Naive thymus-derived CD4-positive, alpha-beta T cell (primary cell): ENCODE results near the gene SERPINA3. TPM values are rescaled to one million over a fixed set of nuclear protein-coding genes. Genes with fewer than 3 reads are reported as not detected.

Experiments used
- ATAC-seq: fragments of 150-1000 bp; cut with Tn5 transposase; 2 replicates; pipeline ENCODE4 v1.10.0; 2021; ENCODE audit warnings: mild to moderate bottlenecking, moderate library complexity
- CTCF ChIA-PET: fragments of 350-600 bp; sonication (Branson Sonifier 250); formaldehyde crosslinking; loops from one replicate; lab custom pipeline; 2021; ENCODE audit warnings: antibody characterized with exemption; lab: Charles Lee
- POLR2A ChIA-PET: fragments of 350-600 bp; sonication (Branson Sonifier 250); formaldehyde crosslinking; loops from one replicate; lab custom pipeline; 2021; ENCODE audit warnings: antibody characterized with exemption, inconsistent platforms; lab: Charles Lee
- DNase-seq, 9 donors: peaks; one replicate each; pipeline versions ENCODE4 v3.0.0 to v3.0.0-alpha.2; 2020 to 2022; ENCODE audit warnings: mixed read lengths in 1 of 9
- H3K27ac ChIP-seq: one replicate; pipeline ENCODE4 v1.7.0; 2013; ENCODE audit warnings: mild to moderate bottlenecking, low read depth, low read length, moderate library complexity
- H3K27me3 ChIP-seq, 2 donors: one replicate each; pipeline ENCODE4 v1.7.0; 2013; ENCODE audit warnings: low read length in 2 of 2, mild to moderate bottlenecking in 2 of 2, moderate library complexity in 2 of 2; ENCODE audit not compliant: control insufficient read depth in 2 of 2, insufficient read depth in 2 of 2
- H3K36me3 ChIP-seq, 3 experiments: 1 replicate in 2 of 3; 2 replicates in 1 of 3; pipeline ENCODE4 v1.7.0; 2013; ENCODE audit warnings: low read length in 3 of 3, mild to moderate bottlenecking in 3 of 3, moderate library complexity in 1 of 3; ENCODE audit not compliant: insufficient read depth in 3 of 3, control insufficient read depth in 2 of 3
- H3K4me1 ChIP-seq, 2 donors: one replicate each; pipeline ENCODE4 v1.7.0; 2013; ENCODE audit warnings: low read length in 2 of 2, mild to moderate bottlenecking in 2 of 2, moderate library complexity in 1 of 2; ENCODE audit not compliant: control insufficient read depth in 2 of 2, insufficient read depth in 2 of 2
- H3K4me3 ChIP-seq: 2 replicates; pipeline ENCODE4 v1.7.0; 2013; ENCODE audit warnings: mild to moderate bottlenecking, low read length
- H3K9me3 ChIP-seq, 3 experiments: 1 replicate in 2 of 3; 2 replicates in 1 of 3; pipeline ENCODE4 v1.7.0; 2013; ENCODE audit warnings: low read length in 3 of 3; ENCODE audit not compliant: control insufficient read depth in 2 of 3
- H3K27ac Mint-ChIP-seq, 9 donors: one replicate each; pipeline ENCODE4 v1.8.0; 2020 to 2022; ENCODE audit warnings: mixed read lengths in 9 of 9, mild to moderate bottlenecking in 8 of 9, moderate library complexity in 5 of 9, inconsistent platforms in 2 of 9
- H3K27me3 Mint-ChIP-seq, 5 donors: one replicate each; pipeline ENCODE4 v1.8.0; 2021 to 2022; ENCODE audit warnings: mixed read lengths in 5 of 5, mild to moderate bottlenecking in 1 of 5
- H3K36me3 Mint-ChIP-seq, 5 donors: one replicate each; pipeline ENCODE4 v1.8.0; 2020 to 2022; ENCODE audit warnings: mixed read lengths in 5 of 5, mild to moderate bottlenecking in 3 of 5, inconsistent platforms in 1 of 5
- H3K4me1 Mint-ChIP-seq, 7 donors: one replicate each; pipeline ENCODE4 v1.8.0; 2020 to 2022; ENCODE audit warnings: mixed read lengths in 7 of 7, mild to moderate bottlenecking in 3 of 7, inconsistent platforms in 1 of 7
- H3K4me3 Mint-ChIP-seq, 10 donors: one replicate each; pipeline ENCODE4 v1.8.0; 2020 to 2022; ENCODE audit warnings: mild to moderate bottlenecking in 10 of 10, mixed read lengths in 10 of 10, moderate library complexity in 6 of 10, inconsistent platforms in 2 of 10
- H3K9me3 Mint-ChIP-seq, 11 donors: one replicate each; pipeline ENCODE4 v1.8.0; 2020 to 2022; ENCODE audit warnings: mixed read lengths in 11 of 11, mild to moderate bottlenecking in 4 of 11, inconsistent platforms in 1 of 11, moderate library complexity in 1 of 11
- intact Hi-C, 2 donors: fragments of 100-400 bp; cut with micrococcal nuclease; formaldehyde crosslinking; loops; one replicate each; pipeline ENCODE4 v1.15.1; 2023
- polyA plus RNA-seq, 2 donors: library from polyadenylated mRNA; unstranded; fragments of 300-500 nt; fragmentation: Illumina TruSeq; gene quantifications; one replicate each; pipeline ENCODE4 v1.2.3, GENCODE V29; 2021
- total RNA-seq, 6 experiments: library from RNA in 5 of 6; stranded (reverse) in 5 of 6; gene quantifications; 1 replicate in 5 of 6; 2 replicates in 1 of 6; pipeline ENCODE4 v1.2.3 and lab custom pipeline; 2021 to 2026

SERPINA3 gene
- total and polyA plus RNA-seq, 7 experiments from 2014 or later, result not detected

GRCh38 chr14:94615823-94616570, 3.8 kb downstream of the SERPINA3 start:
- Histone ChIP-seq H3K9me3 (peaks cover 0 to 12% (median 0%) of the 10 kb centered on the region in 3 experiments), H3K4me1 (no peaks in the 10 kb centered on the region), H3K27ac (no peak overlapping the region), H3K27me3 (no peaks in the 10 kb centered on the region), H3K36me3 (no peaks in the 10 kb centered on the region), H3K4me3 (no peak overlapping the region)
- Mint-ChIP-seq H3K4me1 (no peaks in the 10 kb centered on the region), H3K4me3 (no peak overlapping the region), H3K27ac (no peak overlapping the region), H3K27me3 (peaks cover 0 to 26% (median 9%) of the 10 kb centered on the region in 5 donors), H3K36me3 (peaks cover 0 to 6% (median 0%) of the 10 kb centered on the region in 5 donors), H3K9me3 (peaks cover 3 to 31% (median 19%) of the 10 kb centered on the region in 11 donors)
- DNase-seq (no peak), ATAC-seq (no peak)
- intact Hi-C loops, result no loop called here
- POLR2A ChIA-PET, result no interaction called here
- CTCF ChIA-PET, result no interaction called here

- H3K4me3 Mint-ChIP-seq, result no peak overlapping the region
- no peaks in the 10 kb centered on the region for H3K27me3 ChIP-seq
- H3K4me1 Mint-ChIP-seq, result no peaks in the 10 kb centered on the region
- CTCF ChIA-PET, result no interaction called here
- intact Hi-C loops, result no loop called here
- H3K4me3 ChIP-seq, result no peak overlapping the region
- POLR2A ChIA-PET, result no interaction called here
- peaks cover 3 to 31% (median 19%) of the 10 kb centered on the region in 11 donors for H3K9me3 Mint-ChIP-seq
- no peak overlapping the region for H3K27ac Mint-ChIP-seq
- ATAC-seq (no peak), DNase-seq (no peak)
- H3K36me3 Mint-ChIP-seq, result peaks cover 0 to 6% (median 0%) of the 10 kb centered on the region in 5 donors
- peaks cover 0 to 34% (median 16%) of the 10 kb centered on the region in 5 donors for H3K27me3 Mint-ChIP-seq
- peaks cover 0 to 12% (median 0%) of the 10 kb centered on the region in 3 experiments for H3K9me3 ChIP-seq
- no peak overlapping the region for H3K27ac ChIP-seq
- no peaks in the 10 kb centered on the region for H3K36me3 ChIP-seq
- H3K4me1 ChIP-seq, result no peaks in the 10 kb centered on the region
Measured at GRCh38 chr14:94617366-94617941, 5.3 kb downstream of the SERPINA3 start.

- Histone ChIP-seq H3K36me3 (no peaks in the 10 kb centered on the region), H3K4me1 (no peaks in the 10 kb centered on the region), H3K27me3 (no peaks in the 10 kb centered on the region), H3K9me3 (peaks cover 0 to 12% (median 0%) of the 10 kb centered on the region in 3 experiments), H3K27ac (no peak overlapping the region), H3K4me3 (no peak overlapping the region)
- no peak for DNase-seq
- Mint-ChIP-seq H3K4me1 (no peaks in the 10 kb centered on the region), H3K4me3 (no peak overlapping the region), H3K27me3 (peaks cover 0 to 40% (median 19%) of the 10 kb centered on the region in 5 donors), H3K9me3 (peaks cover 3 to 31% (median 19%) of the 10 kb centered on the region in 11 donors), H3K27ac (no peak overlapping the region), H3K36me3 (peaks cover 0 to 6% (median 0%) of the 10 kb centered on the region in 5 donors)
- no peak for ATAC-seq
- ChIA-PET CTCF (no interaction called here), POLR2A (no interaction called here)
- intact Hi-C loops, result no loop called here
Measured at GRCh38 chr14:94617988-94618822, 6.0 kb downstream of the SERPINA3 start.

GRCh38 chr14:94619297-94619696, 7.1 kb downstream of the SERPINA3 start:
- Mint-ChIP-seq H3K4me1 (no peaks in the 10 kb centered on the region), H3K4me3 (no peak overlapping the region), H3K27ac (no peak overlapping the region), H3K9me3 (peaks cover 3 to 31% (median 19%) of the 10 kb centered on the region in 11 donors), H3K36me3 (peaks cover 0 to 6% (median 0%) of the 10 kb centered on the region in 5 donors), H3K27me3 (peaks cover 0 to 32% (median 19%) of the 10 kb centered on the region in 5 donors)
- POLR2A ChIA-PET, result no interaction called here
- CTCF ChIA-PET, result no interaction called here
- H3K27me3 ChIP-seq, result no peaks in the 10 kb centered on the region
- DNase-seq (no peak), ATAC-seq (no peak)
- intact Hi-C loops, result no loop called here
- H3K27ac ChIP-seq, result no peak overlapping the region
- no peak overlapping the region for H3K4me3 ChIP-seq
- no peaks in the 10 kb centered on the region for H3K4me1 ChIP-seq
- no peaks in the 10 kb centered on the region for H3K36me3 ChIP-seq
- peaks cover 0 to 12% (median 0%) of the 10 kb centered on the region in 3 experiments for H3K9me3 ChIP-seq

DNA sequence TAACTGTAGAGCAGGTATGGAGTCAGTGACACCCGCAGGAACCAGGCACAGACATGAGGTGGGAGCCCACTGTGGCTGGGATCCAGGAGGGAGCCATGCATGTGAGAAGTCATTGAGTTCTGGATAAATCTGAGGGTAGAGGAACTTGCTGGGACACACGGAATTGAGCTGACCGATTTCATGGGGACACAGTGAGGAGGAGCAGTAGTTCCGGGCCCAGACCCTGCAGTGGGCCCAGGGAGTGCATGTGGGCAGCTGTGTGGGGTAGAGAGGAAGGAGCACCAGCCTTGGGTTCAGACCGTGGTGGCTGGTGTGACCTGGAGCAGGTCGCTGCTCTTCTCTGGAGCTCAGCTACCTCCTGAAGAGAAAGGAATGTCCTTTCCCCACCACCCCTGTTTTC, 8.4 kb downstream of the SERPINA3 start:
- intact Hi-C loops, result no loop called here
- no peak overlapping the region for H3K27ac Mint-ChIP-seq
- ATAC-seq (no peak), DNase-seq (no peak)
- ChIA-PET POLR2A (no interaction called here), CTCF (no interaction called here)
- H3K9me3 Mint-ChIP-seq, result peaks cover 3 to 31% (median 19%) of the 10 kb centered on the region in 11 donors
- no peaks in the 10 kb centered on the region for H3K4me1 Mint-ChIP-seq
- no peaks in the 10 kb centered on the region for H3K36me3 ChIP-seq
- no peaks in the 10 kb centered on the region for H3K4me1 ChIP-seq
- peaks cover 0 to 25% (median 19%) of the 10 kb centered on the region in 5 donors for H3K27me3 Mint-ChIP-seq
- no peak overlapping the region for H3K4me3 Mint-ChIP-seq
- no peak overlapping the region for H3K27ac ChIP-seq
- H3K27me3 ChIP-seq, result no peaks in the 10 kb centered on the region
- H3K4me3 ChIP-seq, result no peak overlapping the region
- peaks cover 0 to 12% (median 0%) of the 10 kb centered on the region in 3 experiments for H3K9me3 ChIP-seq
- peaks cover 0 to 6% (median 0%) of the 10 kb centered on the region in 5 donors for H3K36me3 Mint-ChIP-seq

DNA sequence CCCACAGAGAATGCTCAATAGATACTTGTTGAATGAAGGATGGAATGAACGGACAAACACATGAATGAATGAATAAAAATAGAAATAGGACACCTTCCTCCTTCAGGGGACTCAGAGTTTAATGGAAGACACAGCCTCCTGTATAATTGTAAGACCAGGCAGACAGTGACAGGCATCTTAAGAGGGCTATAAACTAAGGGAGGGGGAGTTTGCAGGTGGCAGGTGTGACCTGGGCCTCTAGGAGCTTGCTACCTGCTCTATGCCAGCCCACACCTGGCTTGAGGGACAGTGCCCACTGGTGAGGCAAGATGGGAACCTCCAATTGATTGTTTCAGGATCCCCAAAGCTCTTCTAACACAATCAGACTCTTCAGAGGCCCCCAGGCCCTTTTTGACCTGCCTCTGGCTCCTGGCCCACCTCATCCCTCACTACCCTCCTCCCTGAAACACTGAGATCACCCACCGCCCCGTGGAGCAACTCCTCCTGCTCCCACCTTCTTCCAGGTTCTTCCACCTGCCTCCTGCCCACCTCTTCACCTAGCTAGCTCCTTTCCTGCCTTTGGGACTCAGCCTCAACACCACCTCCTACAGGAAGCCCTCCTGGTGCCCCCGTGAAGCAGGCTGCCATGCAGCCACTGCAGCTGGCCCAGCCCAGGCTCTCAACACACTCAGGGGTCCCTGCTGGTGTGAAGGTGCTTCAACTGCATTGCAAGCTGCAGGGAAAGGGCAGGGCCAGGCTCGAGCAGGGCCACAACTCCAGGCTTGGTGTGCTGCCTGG, 9.4 kb downstream of the SERPINA3 start:
- ChIA-PET POLR2A (no interaction called here), CTCF (no interaction called here)
- Histone ChIP-seq H3K27me3 (no peaks in the 10 kb centered on the region), H3K4me3 (no peak overlapping the region), H3K4me1 (no peaks in the 10 kb centered on the region), H3K9me3 (peaks cover 0 to 12% (median 0%) of the 10 kb centered on the region in 3 experiments), H3K27ac (no peak overlapping the region), H3K36me3 (no peaks in the 10 kb centered on the region)
- DNase-seq, result no peak
- H3K27me3 Mint-ChIP-seq, result peaks cover 0 to 25% (median 15%) of the 10 kb centered on the region in 5 donors
- H3K27ac Mint-ChIP-seq, result no peak overlapping the region
- H3K4me1 Mint-ChIP-seq, result no peaks in the 10 kb centered on the region
- peaks cover 3 to 29% (median 16%) of the 10 kb centered on the region in 11 donors for H3K9me3 Mint-ChIP-seq
- intact Hi-C loops, result no loop called here
- H3K36me3 Mint-ChIP-seq, result peaks cover 0 to 6% (median 0%) of the 10 kb centered on the region in 5 donors
- no peak overlapping the region for H3K4me3 Mint-ChIP-seq
- no peak for ATAC-seq
